Activated CD4-positive, alpha-beta T cell treated with anti-CD3 and anti-CD28 coated beads, Interleukin-2, amount 50 U/mL, for 24 hours (primary cell): ENCODE results near the gene PES1.
A peak's percentile ranks its signal among the peaks of the same experiment; 100 is the strongest.
"Not testable (repeated sequence)": the region's sequence is repeated elsewhere in the genome, so short reads cannot be mapped to it uniquely, and the experiment has no call there.

Experiments
- DNase-seq, 2 donors: peaks; one replicate each; pipeline ENCODE4 v3.0.0-alpha.2; 2020; ENCODE audit warnings: low read depth in 1 of 2, low spot score in 1 of 2

The PES1 gene

GRCh38 chr22:30609260-30610185, 17.8 kb upstream of the PES1 start:
- no peak for DNase-seq

GRCh38 chr22:30607939-30608338, 16.2 kb upstream of the PES1 start:
- DNase-seq, result no peak

GRCh38 chr22:30607300-30607930, 15.7 kb upstream of the PES1 start:
- DNase-seq, result no peak

GRCh38 chr22:30606455-30607299, 15.0 kb upstream of the PES1 start, which contains the start of gene TCN2:
Gene TCN2 (plus strand): TSS chr22:30607174. CDS start chr22:30607332, 158 bp downstream.
- peak in 1 of 2 donors; percentile 4 for DNase-seq

DNA sequence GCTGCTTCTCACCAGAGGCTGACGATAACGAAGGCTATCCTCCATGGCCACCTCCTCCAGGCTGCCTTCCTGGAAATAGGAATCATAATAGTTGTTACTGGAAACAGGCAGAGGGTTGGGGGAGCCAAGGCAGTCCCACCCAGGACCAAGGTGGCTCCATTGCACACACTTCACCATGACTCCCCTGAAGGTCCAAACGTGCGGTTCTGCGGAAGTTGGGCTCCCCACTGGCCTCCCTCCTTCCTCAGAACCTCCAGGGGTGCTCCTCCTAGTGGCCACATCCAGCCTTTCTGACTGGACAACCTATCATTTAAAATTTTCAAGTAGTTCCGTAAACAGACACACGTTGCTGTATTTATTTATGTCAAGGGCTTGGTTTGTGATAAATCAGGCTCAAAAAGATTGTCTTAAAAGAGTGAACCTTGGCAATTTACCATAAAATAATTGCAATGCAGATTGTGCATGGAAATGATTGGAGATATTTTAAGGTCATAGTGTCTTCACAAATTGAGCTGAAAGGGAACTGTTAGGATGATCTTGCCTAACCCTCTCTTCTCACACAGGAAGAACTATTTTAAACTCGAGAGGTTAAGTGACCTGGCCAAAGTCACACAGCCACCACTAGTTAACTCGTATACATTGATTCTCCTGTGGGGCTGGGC, 13.9 kb upstream of the PES1 start:
- DNase-seq, result no peak

DNA sequence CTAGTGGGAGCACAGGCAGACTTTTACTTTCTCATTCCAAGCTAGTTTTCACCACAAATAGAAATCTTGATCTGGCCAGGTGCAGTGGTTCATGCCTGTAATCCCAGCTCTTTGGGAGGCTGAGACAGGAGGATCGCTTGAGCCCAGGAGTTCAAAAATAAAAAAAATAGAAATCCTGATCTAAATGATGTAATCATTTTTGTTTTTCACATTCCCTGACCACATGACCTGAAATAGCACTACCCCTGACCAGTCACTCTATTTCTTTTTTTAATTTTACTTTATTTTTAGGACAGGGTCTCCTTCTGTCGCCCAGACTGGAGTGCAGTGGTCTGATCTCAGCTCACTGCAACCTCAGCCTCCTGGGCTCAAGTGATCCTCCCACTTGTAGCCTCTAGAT, 13.0 kb upstream of the PES1 start:
- DNase-seq, result no peak

- DNase-seq, result no peak
Measured at GRCh38 chr22:30603801-30604200, 12.1 kb upstream of the PES1 start.

DNA sequence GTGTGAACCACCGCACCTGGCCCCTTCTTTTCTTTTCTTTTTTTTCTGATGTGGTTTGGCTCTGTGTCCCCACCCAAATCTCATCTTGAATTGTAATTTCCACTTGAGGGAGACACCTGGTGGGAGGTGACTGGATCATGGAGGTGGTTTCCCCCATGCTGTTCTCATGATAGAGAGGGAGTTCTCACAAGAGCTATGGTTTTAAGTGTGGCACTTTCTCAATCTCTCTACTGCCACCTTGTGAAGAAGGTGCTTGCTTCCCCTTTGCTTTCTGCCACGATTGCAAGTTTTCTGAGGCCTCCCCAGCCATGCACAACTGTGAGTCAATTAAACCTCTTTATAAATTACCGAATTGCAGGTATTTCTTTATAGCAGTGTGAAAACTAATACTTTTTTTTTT, 10.3 kb upstream of the PES1 start:
- peak in 1 of 2 donors; percentile 10 for DNase-seq

DNA sequence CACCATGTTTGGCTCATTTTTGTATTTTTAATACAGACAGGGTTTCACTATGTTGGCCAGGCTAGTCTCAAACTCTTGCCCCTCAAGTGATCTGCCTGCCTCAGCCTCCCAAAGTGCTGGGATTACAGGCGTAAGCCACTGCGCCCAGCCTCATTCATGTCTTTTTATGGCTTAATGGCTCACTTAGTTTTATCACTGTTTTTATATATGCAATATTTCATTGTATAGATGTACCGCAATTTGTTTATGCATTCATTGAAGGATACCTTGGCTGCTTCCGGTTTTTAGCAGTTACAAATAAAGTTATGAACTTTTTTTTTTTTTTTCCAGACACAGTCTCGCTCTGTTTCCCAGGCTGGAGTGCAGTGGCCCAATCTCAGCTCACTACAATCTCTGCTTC, 9.8 kb upstream of the PES1 start:
- DNase-seq, result no peak

DNA sequence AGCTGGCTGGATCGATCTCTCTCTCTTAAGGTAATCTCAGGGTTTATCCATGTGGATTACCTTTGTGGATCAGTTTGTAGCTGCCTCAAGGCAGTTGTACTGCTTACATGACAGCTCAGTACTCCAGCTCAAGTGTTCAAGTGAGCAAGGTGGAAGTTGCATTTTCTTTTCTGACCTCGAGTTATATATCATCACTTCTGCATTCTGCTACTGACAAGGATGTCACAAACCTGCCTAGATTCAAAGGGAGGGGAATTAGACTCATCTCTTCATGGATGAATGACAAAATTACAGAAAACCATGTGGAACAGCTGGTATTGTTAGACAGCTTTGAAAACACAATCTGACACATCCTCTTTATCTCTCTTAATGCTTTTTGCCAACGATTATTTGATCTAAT, 9.2 kb upstream of the PES1 start:
- no peak for DNase-seq

DNA sequence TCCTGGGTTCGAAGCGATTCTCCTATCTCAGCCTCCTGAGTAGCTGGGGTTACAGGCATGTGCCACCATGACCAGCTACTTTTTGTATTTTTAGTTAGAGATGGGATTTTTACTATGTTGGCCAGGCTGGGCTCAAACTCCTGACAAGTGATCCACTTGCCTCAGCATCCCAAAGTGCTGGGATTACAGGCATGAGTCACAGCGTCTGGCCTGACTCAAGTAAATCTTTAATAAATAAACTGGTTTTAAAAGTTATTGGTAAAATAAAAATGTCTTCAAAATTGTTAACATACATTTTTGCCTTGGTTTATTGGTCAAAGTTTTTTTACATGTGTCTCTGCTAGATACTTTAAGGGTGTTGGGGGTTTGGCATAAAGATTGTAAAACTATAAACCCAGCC, 7.3 kb upstream of the PES1 start:
- no peak for DNase-seq

- DNase-seq, result no peak
Measured at GRCh38 chr22:30596886-30597285, 5.2 kb upstream of the PES1 start.

DNA sequence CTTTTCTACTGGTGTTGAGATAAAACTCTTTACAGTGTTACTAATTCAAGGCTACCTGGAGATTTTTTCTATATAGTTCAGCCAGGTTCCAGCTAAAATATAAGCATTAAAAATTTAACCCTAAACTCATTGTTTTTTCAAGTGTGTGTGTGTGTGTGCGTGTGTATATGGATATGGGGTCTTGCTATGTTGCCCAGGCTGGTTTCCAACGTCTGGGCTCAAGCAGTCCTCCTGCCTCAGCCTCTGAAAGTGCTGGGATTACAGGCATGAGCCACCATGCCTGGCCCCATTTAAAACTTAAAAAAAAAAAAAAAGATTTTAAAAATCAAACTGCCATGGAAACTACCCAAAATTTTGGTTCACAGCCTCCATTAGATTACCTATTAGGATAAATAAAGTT, 4.5 kb upstream of the PES1 start:
- DNase-seq, result no peak

DNA sequence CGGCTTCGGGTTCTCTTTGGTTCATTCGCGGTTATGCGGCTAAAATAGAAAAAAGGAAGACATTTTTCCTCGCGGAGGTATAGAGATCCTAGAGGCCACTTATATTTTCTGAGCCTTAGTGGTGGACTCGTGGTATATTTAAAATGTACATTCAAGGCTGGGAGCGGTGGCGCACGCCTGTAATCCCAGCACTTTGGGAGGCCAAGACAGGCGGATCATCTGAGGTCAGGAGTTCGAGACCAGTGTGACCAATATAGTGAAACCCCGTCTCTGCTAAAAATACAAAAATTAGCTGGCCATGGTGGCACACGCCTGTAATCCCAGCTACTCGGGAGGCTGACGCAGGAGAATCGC, 627 bp upstream of the PES1 start:
- DNase-seq, result not testable (repeated sequence)

DNA sequence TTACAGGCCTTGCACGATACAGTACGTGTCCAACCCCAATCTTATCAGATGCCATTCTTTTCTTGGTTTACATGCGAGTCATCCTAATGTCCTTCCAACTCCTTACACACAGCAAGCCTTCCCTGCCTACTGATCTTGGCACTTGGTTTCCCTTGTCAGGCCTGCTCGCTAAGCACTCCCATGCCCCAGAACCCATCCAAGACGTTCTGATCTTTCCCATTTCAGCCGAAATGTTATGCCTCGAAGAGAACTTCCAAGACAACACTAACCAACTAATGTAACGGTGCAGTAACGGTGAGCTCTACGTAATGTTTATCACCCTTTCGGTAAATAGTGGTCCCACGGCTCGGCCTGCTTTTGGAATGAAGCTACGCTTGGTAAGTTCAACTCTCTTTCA, 521 bp downstream of the PES1 start:
- DNase-seq, result no peak

GRCh38 chr22:30586414-30586813, 5.3 kb downstream of the PES1 start:
- no peak for DNase-seq

- no peak for DNase-seq
Measured at GRCh38 chr22:30584441-30584840, 7.3 kb downstream of the PES1 start.

DNA sequence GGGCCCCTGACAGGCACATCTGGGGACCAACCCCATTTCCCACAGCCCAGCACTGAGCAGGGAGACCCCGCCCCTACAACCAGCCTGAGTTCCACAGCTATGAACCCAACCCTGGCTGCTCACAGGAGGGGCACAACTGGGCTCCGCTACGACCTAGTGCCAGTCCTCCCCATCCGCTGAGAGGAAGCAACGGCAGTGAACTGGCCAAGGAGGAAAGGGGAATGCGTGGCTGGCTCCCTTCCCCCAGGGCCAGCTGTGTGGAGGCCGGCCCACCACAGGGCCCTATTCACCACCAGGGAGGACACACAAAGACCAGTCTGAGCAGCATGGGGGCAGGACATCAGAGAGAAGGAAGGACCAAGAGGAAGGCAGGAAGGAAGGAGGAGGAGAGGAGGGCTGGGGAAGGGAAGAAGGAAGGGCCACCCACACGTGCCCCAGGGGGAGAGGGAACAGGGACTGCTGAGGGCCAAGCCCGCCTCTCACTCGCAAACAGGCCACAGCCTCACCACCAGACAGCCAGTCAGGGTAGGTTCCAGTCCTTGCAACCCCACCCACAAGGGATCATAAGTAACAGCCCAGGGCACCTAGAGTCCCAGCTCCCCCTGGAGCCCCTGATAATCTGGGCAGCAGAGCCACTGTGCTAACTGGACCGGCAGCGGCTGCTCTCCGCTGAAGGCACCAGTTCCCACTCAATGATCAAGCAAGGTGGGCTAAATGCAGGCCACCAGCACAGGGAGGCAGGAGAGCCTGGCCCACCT, 8.7 kb downstream of the PES1 start:
- no peak for DNase-seq

GRCh38 chr22:30582051-30582450, 9.7 kb downstream of the PES1 start:
- DNase-seq, result no peak

DNA sequence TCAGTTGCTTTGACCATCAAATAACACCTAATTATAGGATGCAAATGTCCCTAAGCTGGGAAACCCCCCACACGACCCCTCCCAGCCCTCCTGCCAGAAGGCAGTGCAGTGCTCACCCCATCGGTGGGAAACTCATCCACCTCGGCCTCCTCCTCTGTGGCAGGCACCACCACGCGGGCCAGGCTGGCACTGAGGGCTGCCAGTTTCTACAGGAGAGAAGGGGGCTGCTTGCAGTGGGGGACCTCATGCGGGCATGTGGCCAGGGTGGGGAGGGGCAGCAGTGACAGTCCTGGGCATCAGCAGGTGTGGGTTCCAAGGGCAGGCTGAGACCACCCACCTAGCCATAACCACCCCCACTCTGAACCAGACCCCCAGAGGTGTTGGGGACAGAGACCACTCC, 10.8 kb downstream of the PES1 start:
- DNase-seq, result no peak
